Pancreas (tissue), 10 donors: ENCODE results near the gene SLC2A8. TPM values are rescaled to one million over a fixed set of nuclear protein-coding genes. Genes with fewer than 3 reads are reported as not detected.

Experiments
- ATAC-seq, 4 donors: fragments of 200-7000 bp; cut with Tn5 transposase; one replicate each; pipeline versions ENCODE4 v1.8.0 to v1.9.1; 2020; ENCODE audit warnings: mild to moderate bottlenecking in 4 of 4, moderate library complexity in 4 of 4
- DNase-seq, 6 donors: peaks; one replicate each; pipeline ENCODE4 v3.0.0-alpha.2; 2020
- FAIRE-seq: peaks from 2 replicates; lab custom pipeline; 2012; peaks lifted over from hg19 to GRCh38; lab: Jason Lieb, UNC
- H3K27ac ChIP-seq, 4 donors: fragments of 200-600 bp; sonication (generic); 1 replicate in 3 of 4; 2 replicates in 1 of 4; pipeline versions ENCODE4 v1.5.0 to v1.8.0; 2020
- H3K27me3 ChIP-seq, 4 donors: fragments of 200-600 bp; one replicate each; pipeline ENCODE4 v1.8.0; 2021
- H3K36me3 ChIP-seq, 3 donors: fragments of 200-600 bp; sonication (generic) in 1 of 3; one replicate each; pipeline versions ENCODE4 v1.5.0 to v1.8.0; 2020 to 2021
- H3K4me1 ChIP-seq, 3 donors: fragments of 200-600 bp; one replicate each; pipeline ENCODE4 v1.8.0; 2021
- H3K4me3 ChIP-seq, 4 donors: fragments of 200-600 bp; sonication (generic) in 2 of 4; one replicate each; pipeline versions ENCODE4 v1.5.0 to v1.8.0; 2020 to 2021
- H3K9me3 ChIP-seq, 4 donors: fragments of 200-600 bp; one replicate each; pipeline ENCODE4 v1.8.0; 2021
- WGBS, 2 donors: extraction: QIAGEN DNeasy Blood & Tissue Kit; methylation state at CpG; one replicate each; pipeline ENCODE4 v1.1.7; 2013; 5-methylcytosine and 5-hydroxymethylcytosine counted together
- intact Hi-C, 3 donors: fragments of 100-400 bp; cut with DNase I; formaldehyde crosslinking; loops; one replicate each; pipeline versions ENCODE4 v1.11.1 to v1.14.2; 2022
- polyA plus RNA-seq, 2 donors: library from polyadenylated mRNA; stranded (reverse); fragments of 200-250 nt; gene quantifications; one replicate each; pipeline ENCODE4 v1.2.3, GENCODE V29; 2013
- total RNA-seq, 6 donors: library from RNA; stranded (reverse); fragmentation: NEBNext Ultra II Directional in 4 of 6; extraction: Animal tissue kit (Norgen Biotek cat#: 25700) in 4 of 6; gene quantifications; one replicate each; pipeline versions ENCODE4 v1.2.1 to v1.2.4, GENCODE V29; 2021 to 2023
- TF ChIP-seq, protein P1 (sequence below), 4 donors: fragments of 200-600 bp; sonication (generic) in 3 of 4; IDR thresholded peaks; one replicate each; pipeline versions ENCODE4 v1.5.0 to v1.8.0; 2021; ENCODE audit warnings: antibody characterized with exemption in 4 of 4
- donor health status: healthy with polysubstance abuse.
- donor health status: DM: no; HTN: no; CAD: no; lungs with moderate emphysema.
- donor health status: DM: no; HTN: no; CAD: no.
- donor health status: control.
- donor health status: control.
- donor health status: Bipolar disorder and iron deficiency.
- donor health status: DM: yes; HTN: yes; CAD: no.
- donor health status: DM: no; HTN: no; CAD: no.
- donor health status: DM: no; HTN: no; CAD: no.
- donor health status: DM: yes; HTN: yes; CAD: no.

The SLC2A8 gene
- total and polyA plus RNA-seq, 8 donors, result 5.5 to 18.9 (median 7.7) TPM

DNA sequence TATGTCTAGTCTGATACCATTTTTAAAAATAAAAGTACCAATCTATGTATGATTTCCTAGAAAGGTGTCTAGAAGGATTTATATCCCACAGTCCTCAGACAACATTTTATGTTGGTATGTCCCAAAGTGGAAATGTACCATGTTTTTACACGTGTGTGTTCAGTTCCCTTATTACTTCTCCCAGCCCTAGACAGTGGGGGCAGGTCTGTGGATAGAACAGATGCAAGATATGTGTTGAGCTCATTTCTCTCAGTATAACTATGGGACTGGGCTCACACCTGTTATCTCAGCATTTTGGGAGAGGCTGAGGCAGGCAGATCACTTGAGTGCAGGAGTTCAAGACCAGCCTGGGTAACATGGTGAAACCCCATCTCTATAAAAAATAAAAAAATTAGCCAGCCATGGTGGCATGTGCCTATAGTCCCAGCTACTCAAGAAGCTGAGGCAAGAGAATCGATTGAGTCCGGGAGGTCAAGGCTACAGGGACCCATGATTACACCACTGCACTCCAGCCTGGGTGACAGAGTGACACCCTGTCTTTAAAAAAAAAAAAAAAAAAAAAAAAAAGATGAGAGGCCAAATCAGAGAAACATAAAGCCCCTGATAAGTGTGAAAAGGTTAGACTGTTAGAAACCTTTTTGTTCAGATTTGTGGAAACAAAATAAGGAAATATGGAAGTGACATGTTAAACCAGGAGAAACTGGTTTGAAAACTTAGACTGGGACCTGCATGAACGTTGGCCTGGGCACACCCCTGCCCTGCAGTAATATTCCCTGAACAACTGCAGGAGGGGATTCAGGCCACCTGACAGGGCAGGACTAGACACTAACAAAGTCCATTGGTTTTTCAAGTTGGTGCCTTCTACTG, 7.4 kb upstream of the SLC2A8 start:
- Histone ChIP-seq H3K4me3 (no peak overlapping the region), H3K36me3 (no peaks in the 10 kb centered on the region), H3K27ac (no peak overlapping the region), H3K9me3 (no peaks in the 10 kb centered on the region), H3K27me3 (no peaks in the 10 kb centered on the region), H3K4me1 (no peaks in the 10 kb centered on the region)
- DNase-seq (no peak), FAIRE-seq (no peak), ATAC-seq (no peak)
- WGBS, 2 donors, result 66 to 77% methylated on average over 4 of the region's 4 CpGs
- TF ChIP-seq, protein P1, sequence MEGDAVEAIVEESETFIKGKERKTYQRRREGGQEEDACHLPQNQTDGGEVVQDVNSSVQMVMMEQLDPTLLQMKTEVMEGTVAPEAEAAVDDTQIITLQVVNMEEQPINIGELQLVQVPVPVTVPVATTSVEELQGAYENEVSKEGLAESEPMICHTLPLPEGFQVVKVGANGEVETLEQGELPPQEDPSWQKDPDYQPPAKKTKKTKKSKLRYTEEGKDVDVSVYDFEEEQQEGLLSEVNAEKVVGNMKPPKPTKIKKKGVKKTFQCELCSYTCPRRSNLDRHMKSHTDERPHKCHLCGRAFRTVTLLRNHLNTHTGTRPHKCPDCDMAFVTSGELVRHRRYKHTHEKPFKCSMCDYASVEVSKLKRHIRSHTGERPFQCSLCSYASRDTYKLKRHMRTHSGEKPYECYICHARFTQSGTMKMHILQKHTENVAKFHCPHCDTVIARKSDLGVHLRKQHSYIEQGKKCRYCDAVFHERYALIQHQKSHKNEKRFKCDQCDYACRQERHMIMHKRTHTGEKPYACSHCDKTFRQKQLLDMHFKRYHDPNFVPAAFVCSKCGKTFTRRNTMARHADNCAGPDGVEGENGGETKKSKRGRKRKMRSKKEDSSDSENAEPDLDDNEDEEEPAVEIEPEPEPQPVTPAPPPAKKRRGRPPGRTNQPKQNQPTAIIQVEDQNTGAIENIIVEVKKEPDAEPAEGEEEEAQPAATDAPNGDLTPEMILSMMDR (IDR thresholded peaks at IDR 0.05), result no peak
- intact Hi-C loops, result no loop called here

DNA sequence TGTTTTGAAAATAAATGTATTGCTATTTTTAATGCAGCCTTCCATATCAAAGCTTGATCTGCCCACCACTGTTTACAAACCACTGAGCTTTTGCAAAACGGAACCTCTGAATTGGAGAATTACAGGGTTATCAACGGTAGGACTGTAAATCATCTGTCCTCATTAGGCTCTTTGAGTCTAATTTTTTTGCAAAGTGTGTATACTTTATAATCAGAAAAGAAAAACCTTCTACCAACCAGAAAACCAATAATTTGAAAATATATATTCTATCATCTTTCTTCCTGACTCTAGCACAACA, 6.8 kb upstream of the SLC2A8 start:
- no peak for FAIRE-seq
- intact Hi-C loops, result no loop called here
- WGBS, 2 donors, result 72 to 76% methylated on average over 2 of the region's 2 CpGs

DNA sequence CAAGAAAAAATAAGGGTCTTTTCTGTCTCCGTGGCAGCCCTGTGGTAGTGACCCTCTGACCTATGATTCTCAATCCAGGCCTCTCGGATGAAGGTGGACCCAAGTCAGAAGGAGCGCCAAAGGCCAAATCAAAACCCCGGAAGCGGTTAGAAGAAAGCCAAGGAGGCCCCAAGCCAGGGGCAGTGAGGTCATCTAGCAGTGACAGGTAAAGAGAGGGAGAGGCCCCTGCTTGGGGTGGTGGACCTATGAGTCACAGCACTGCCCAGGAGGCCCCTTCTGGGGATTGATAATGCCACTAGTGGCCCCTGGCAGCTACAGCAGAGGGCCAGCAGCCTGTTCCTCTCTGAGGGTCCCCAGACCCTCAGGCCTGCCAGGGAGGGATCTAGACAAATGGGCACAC, 6.4 kb upstream of the SLC2A8 start:
- Histone ChIP-seq H3K9me3 (no peaks in the 10 kb centered on the region), H3K4me3 (no peak overlapping the region), H3K36me3 (no peaks in the 10 kb centered on the region), H3K4me1 (no peaks in the 10 kb centered on the region), H3K27ac (no peak overlapping the region), H3K27me3 (no peaks in the 10 kb centered on the region)
- ATAC-seq (no peak), FAIRE-seq (no peak), DNase-seq (no peak)
- intact Hi-C loops, result no loop called here
- 78 to 81% methylated on average over 5 of the region's 5 CpGs for WGBS, 2 donors
- TF ChIP-seq, protein P1 (IDR thresholded peaks at IDR 0.05), result no peak

More for the DNA sequence above, 6.8 kb upstream of the SLC2A8 start:
- Histone ChIP-seq H3K4me1 (no peaks in the 10 kb centered on the region), H3K27ac (no peak overlapping the region), H3K4me3 (no peak overlapping the region), H3K36me3 (no peaks in the 10 kb centered on the region), H3K27me3 (no peaks in the 10 kb centered on the region), H3K9me3 (no peaks in the 10 kb centered on the region)
- TF ChIP-seq, protein P1 (IDR thresholded peaks at IDR 0.05), result no peak
- DNase-seq (no peak), ATAC-seq (no peak)

DNA sequence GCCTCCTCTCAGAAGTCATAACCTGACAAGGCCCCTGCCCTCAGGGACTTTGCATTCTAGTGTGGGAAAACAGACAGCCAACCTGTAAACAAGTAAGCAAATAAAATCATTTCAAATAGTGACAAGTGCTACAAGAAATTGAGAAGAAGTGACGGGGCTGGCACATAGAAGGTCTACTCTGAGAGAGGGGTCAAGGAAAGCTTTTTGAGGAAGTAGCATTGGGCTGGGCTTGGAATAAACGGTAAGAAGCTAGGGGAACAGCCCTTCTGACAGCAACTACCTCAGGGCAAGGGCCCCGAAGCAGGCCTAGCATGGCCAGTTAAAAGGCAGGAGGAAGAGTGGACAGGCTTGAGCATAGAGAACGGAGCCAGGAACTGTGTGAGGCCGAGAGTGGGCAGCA, 4.8 kb upstream of the SLC2A8 start:
- ATAC-seq (no peak), DNase-seq (no peak), FAIRE-seq (no peak)
- no peaks in the 10 kb centered on the region for H3K4me1 ChIP-seq
- 86 to 94% methylated on average over 5 of the region's 5 CpGs for WGBS, 2 donors
- H3K27ac ChIP-seq, result no peak overlapping the region
- intact Hi-C loops, result no loop called here
- H3K36me3 ChIP-seq, result no peaks in the 10 kb centered on the region
- no peak overlapping the region for H3K4me3 ChIP-seq
- TF ChIP-seq, protein P1 (IDR thresholded peaks at IDR 0.05), result no peak
- H3K27me3 ChIP-seq, result no peaks in the 10 kb centered on the region
- H3K9me3 ChIP-seq, result no peaks in the 10 kb centered on the region

DNA sequence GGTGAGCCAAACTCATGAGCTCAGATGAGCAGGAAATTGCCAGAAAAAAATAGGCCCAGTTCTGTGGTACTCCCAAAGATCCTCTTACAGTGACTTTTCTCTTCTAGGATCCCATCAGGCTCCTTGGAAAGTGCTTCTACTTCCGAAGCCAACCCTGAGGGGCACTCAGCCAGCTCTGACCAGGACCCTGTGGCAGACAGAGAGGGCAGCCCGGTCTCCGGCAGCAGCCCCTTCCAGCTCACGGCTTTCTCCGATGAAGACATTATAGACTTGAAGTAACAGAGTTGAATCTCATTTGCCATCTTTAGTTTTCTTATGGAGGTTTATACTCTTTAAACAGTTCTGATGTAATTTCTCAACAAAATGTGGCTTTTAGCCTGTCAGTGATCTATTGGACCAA, 4.0 kb upstream of the SLC2A8 start:
- H3K4me3 ChIP-seq, result no peak overlapping the region
- WGBS, 2 donors, result 90% methylated on average over 5 of the region's 5 CpGs
- no peaks in the 10 kb centered on the region for H3K36me3 ChIP-seq
- H3K4me1 ChIP-seq, result no peaks in the 10 kb centered on the region
- TF ChIP-seq, protein P1 (IDR thresholded peaks at IDR 0.05), result no peak
- DNase-seq (no peak), ATAC-seq (no peak), FAIRE-seq (no peak)
- intact Hi-C loops, result no loop called here
- H3K27me3 ChIP-seq, result no peaks in the 10 kb centered on the region
- no peaks in the 10 kb centered on the region for H3K9me3 ChIP-seq
- no peak overlapping the region for H3K27ac ChIP-seq
